ENCODE measurements around the gene PDE9A. TPM values are rescaled to one million over a fixed set of nuclear protein-coding genes. Genes with fewer than 3 reads are reported as not detected.

PDE9A gene
- total and polyA plus RNA-seq, 10 donors: 7.9 to 45.5 (median 23.8) TPM

DNA sequence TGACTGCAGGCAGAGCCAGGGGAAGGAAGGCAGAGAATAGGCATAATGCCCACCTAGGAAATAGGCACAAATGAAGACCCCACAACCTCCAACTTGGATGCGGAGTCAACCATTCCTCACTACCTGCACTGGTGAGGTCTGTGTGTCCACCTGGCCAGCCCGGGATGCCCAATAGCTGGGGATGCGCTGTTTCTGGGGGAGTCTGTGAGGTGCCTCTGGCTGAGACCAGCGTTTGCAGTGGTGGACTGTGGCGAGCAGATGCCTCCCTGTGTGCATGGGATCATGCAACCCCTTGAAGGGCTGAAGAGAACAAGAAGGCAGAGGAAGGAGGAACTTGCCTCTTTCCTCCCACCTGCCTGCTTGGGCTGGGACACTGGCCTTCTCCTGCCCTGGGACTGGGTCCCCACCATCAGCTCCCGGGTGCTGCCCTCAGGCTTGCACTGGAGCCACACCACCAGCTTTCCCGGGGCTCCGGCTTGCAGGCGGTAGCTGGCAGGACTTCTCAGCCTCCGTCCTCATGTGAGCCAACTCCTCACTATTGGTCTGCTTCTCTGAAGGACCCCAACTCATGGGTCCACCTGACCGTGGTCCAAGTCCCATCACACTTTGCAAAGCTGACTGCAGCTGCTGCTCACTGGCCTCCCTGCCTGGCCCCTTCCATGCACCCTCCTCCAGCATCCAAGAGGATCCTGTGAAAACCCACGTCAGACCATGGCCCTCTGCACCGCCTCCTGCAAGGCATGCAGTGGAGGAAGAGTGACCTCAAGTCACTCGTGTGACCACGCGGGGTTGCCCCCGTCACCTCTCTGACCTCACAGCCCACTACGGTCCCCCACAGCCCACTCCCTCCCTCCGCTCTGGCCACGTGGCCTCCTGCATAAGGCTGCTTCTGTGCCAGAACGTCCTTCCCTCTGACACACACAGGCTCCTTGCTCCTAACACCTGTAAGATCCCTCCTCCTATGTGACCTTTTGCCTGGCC is 2.7 kb upstream of the PDE9A start:
- no peaks in the 10 kb centered on the region for H3K36me3 ChIP-seq
- H3K27me3 ChIP-seq (replicated peaks in 1 of 7): peaks cover 0 to 50% (median 21%) of the 10 kb centered on the region in 7 donors
- peaks cover 8 to 36% (median 32%) of the 10 kb centered on the region in 6 donors for H3K4me1 ChIP-seq
- no peak overlapping the region for H3K27ac ChIP-seq
- H3K4me3 ChIP-seq: no peak overlapping the region
- 82 to 93% (median 87%) methylated on average over 21 of the region's 21 CpGs for WGBS, 5 donors
- intact Hi-C loops (cut with DNase I; ENCODE audit: low total_unique reads): loop anchor here (5.0 kb wide), 1 partner anchor 167 kb away; no protein-coding TSS in a partner anchor
- no peaks in the 10 kb centered on the region for H3K9me3 ChIP-seq
- TF ChIP-seq POLR2A (IDR thresholded peaks at IDR 0.05) (no peak), POLR2AphosphoS5 (IDR thresholded peaks at IDR 0.05) (no peak)
- TF ChIP-seq, protein P1, sequence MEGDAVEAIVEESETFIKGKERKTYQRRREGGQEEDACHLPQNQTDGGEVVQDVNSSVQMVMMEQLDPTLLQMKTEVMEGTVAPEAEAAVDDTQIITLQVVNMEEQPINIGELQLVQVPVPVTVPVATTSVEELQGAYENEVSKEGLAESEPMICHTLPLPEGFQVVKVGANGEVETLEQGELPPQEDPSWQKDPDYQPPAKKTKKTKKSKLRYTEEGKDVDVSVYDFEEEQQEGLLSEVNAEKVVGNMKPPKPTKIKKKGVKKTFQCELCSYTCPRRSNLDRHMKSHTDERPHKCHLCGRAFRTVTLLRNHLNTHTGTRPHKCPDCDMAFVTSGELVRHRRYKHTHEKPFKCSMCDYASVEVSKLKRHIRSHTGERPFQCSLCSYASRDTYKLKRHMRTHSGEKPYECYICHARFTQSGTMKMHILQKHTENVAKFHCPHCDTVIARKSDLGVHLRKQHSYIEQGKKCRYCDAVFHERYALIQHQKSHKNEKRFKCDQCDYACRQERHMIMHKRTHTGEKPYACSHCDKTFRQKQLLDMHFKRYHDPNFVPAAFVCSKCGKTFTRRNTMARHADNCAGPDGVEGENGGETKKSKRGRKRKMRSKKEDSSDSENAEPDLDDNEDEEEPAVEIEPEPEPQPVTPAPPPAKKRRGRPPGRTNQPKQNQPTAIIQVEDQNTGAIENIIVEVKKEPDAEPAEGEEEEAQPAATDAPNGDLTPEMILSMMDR (IDR thresholded peaks at IDR 0.05 in 8 of 11, conservative IDR thresholded peaks at IDR 0.05 in 3 of 11): no peak
- DNase-seq: peak; percentile 61

DNA sequence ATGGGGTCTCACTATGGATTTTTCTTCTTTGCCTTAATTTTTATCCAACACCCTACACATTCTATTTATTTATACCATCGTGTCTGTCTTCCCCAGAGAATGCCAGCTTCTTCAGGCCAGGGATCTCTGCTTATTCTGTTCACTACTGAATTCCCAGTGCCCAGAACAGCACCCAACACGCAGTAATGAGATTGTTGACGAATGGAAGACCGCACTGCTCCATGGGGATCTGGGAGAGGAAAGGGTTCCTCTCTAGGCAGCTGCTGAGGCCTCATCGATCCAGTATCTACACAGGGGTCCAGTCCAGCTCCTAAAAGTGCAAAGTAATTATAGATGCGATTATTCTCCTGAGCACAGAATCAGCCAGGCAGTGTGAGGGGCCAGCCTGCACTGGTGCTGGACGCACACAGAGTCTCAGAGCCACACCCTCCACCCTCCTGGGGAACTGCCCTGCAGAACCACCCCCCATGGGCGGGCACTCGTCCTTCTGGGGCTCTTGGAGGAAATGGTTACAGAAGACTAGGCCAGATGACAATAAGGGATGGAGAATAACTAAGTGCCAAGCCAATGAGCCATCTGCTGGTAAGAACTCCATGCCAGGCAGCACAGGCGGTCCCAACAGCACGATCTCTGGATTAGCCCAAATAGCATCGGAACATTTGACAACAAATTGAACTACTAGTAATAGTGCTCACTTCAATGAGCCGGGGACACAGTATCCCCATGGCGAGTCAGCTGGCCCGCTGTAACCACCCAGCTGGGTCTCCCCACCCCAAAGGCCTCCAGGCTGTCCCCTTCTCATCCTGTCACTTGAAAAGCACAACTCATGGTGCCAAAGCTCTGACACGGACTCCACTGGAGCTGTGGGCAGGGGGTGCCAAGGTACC is 1.7 kb upstream of the PDE9A start:
- H3K27ac ChIP-seq: peak overlapping the region in 2 of 8 donors; percentile 0 to 13
- intact Hi-C loops (cut with DNase I; ENCODE audit: low total_unique reads): loop anchor here (5.0 kb wide), 1 partner anchor 166 kb away; no protein-coding TSS in a partner anchor
- peaks cover 0 to 61% (median 21%) of the 10 kb centered on the region in 7 donors for H3K27me3 ChIP-seq (replicated peaks in 1 of 7)
- peaks cover 8 to 45% (median 37%) of the 10 kb centered on the region in 6 donors for H3K4me1 ChIP-seq
- no peaks in the 10 kb centered on the region for H3K36me3 ChIP-seq
- 70 to 81% (median 76%) methylated on average over 16 of the region's 16 CpGs for WGBS, 5 donors
- TF ChIP-seq, protein P1 (IDR thresholded peaks at IDR 0.05 in 8 of 11, conservative IDR thresholded peaks at IDR 0.05 in 3 of 11): no peak
- TF ChIP-seq POLR2AphosphoS5 (IDR thresholded peaks at IDR 0.05) (no peak), POLR2A (IDR thresholded peaks at IDR 0.05) (no peak)
- peak; percentile 76 for DNase-seq
- H3K9me3 ChIP-seq: no peaks in the 10 kb centered on the region
- no peak overlapping the region for H3K4me3 ChIP-seq

DNA sequence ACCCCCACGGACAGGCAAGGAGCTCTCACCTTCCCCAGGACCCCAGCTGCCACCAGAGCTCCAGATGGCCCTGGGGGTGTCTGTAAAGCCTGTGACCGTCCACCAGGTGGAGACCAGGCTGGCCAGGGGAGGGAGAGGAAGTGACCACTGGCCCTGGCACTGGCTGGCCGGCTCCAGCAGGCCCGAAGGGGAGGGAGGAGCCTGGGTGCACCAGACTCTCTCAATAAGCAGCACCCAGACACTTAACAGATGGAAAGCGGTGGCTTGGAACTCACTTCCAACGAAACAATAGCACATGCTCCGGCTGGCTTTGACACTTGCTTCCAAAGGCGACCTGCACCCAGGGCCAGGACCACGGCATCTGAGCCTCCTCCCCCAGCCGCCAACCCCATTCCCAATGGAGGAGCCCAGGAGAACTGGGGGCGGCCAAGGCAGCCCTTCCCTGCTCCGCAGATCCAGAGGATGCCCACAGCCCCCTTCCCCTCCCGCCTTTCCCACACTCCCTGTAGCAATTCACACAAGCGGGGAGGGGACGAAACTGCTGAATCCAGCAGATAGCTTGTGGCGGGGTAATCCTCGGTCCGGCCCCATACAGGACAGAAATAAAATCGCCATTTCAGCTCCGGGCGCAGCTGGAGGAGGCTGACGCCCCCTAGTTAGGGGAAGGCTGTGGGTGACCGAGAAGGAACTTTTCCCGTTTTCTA is 742 bp upstream of the PDE9A start:
- Histone ChIP-seq H3K27ac (peak overlapping the region in 5 of 8 donors; percentile 64 to 81 (median 76)), H3K9me3 (no peaks in the 10 kb centered on the region), H3K27me3 (replicated peaks in 1 of 7) (peaks cover 0 to 70% (median 21%) of the 10 kb centered on the region in 7 donors), H3K4me3 (peak overlapping the region; percentile 5 to 79 (median 24)), H3K36me3 (no peaks in the 10 kb centered on the region), H3K4me1 (peaks cover 8 to 54% (median 44%) of the 10 kb centered on the region in 6 donors)
- intact Hi-C loops (cut with DNase I; ENCODE audit: low total_unique reads): loop anchor here (5.0 kb wide), 1 partner anchor 165 kb away; no protein-coding TSS in a partner anchor
- TF ChIP-seq POLR2AphosphoS5 (IDR thresholded peaks at IDR 0.05): peak; percentile 41 to 73 (median 71)
- no peak for TF ChIP-seq POLR2A (IDR thresholded peaks at IDR 0.05)
- TF ChIP-seq, protein P1 (IDR thresholded peaks at IDR 0.05 in 8 of 11, conservative IDR thresholded peaks at IDR 0.05 in 3 of 11): peak; percentile 40 to 81 (median 61)
- 28 to 45% (median 40%) methylated on average over 17 to 24 of the region's 24 CpGs for WGBS, 5 donors
- peak; percentile 85 for DNase-seq

Measured in spleen (tissue), 11 donors.